Activated effector memory CD4-positive, alpha-beta T cell treated with Interleukin-2 at 50 U/mL for 16 hours (primary cell): Measurements from ENCODE around the gene AHSA1.

Experiments
- DNase-seq: peaks from one replicate; pipeline ENCODE4 v3.0.0-alpha.2; 2020

The AHSA1 gene

GRCh38 chr14:77474479-77475177 lies 16.7 kb downstream of the AHSA1 start:
- no peak for DNase-seq

- DNase-seq, result no peak
Observed at GRCh38 chr14:77475432-77476115, 17.7 kb downstream of the AHSA1 start.

- DNase-seq, result no peak
Observed at GRCh38 chr14:77478029-77478428, 20.1 kb downstream of the AHSA1 start.

- no peak for DNase-seq
Observed at GRCh38 chr14:77478796-77479195, 20.9 kb downstream of the AHSA1 start.

GRCh38 chr14:77482422-77482821 lies 24.5 kb downstream of the AHSA1 start:
- no peak for DNase-seq

GRCh38 chr14:77485256-77485655 lies 27.4 kb downstream of the AHSA1 start:
- DNase-seq, result no peak

- no peak for DNase-seq
Observed at GRCh38 chr14:77485901-77486678, 28.2 kb downstream of the AHSA1 start.

GRCh38 chr14:77488558-77488957 lies 30.7 kb downstream of the AHSA1 start:
- no peak for DNase-seq

GRCh38 chr14:77489041-77489440 lies 31.1 kb downstream of the AHSA1 start:
- DNase-seq, result no peak

GRCh38 chr14:77490347-77490986 lies 32.6 kb downstream of the AHSA1 start:
- no peak for DNase-seq

GRCh38 chr14:77491056-77491455 lies 33.2 kb downstream of the AHSA1 start:
- DNase-seq, result no peak

GRCh38 chr14:77495334-77495733 lies 37.4 kb downstream of the AHSA1 start:
- no peak for DNase-seq

GRCh38 chr14:77498120-77498979 lies 40.5 kb downstream of the AHSA1 start, which contains the start of gene ISM2:
ISM2 (minus strand) TSS chr14:77498816; CDS start chr14:77498793, 23 bp downstream.
- peak; percentile 5 for DNase-seq

GRCh38 chr14:77498984-77499527 lies 41.2 kb downstream of the AHSA1 start:
- DNase-seq, result no peak

- DNase-seq, result no peak
Observed at GRCh38 chr14:77502109-77502782, 44.4 kb downstream of the AHSA1 start.

GRCh38 chr14:77503138-77503537 lies 45.2 kb downstream of the AHSA1 start:
- no peak for DNase-seq

GRCh38 chr14:77505031-77505430 lies 47.1 kb downstream of the AHSA1 start:
- DNase-seq, result no peak

GRCh38 chr14:77507762-77508161 lies 49.9 kb downstream of the AHSA1 start:
- no peak for DNase-seq

GRCh38 chr14:77508249-77508648 lies 50.4 kb downstream of the AHSA1 start:
- no peak for DNase-seq

GRCh38 chr14:77508876-77509275 lies 51.0 kb downstream of the AHSA1 start:
- no peak for DNase-seq

GRCh38 chr14:77509366-77509765 lies 51.5 kb downstream of the AHSA1 start:
- no peak for DNase-seq
